GM19240 (cell line): ENCODE data around the gene BAHD1.

ENCODE experiments used
- DNase-seq: peaks from one replicate; pipeline ENCODE4 v3.0.0; 2011; ENCODE audit warnings: low spot score; ENCODE audit not compliant: insufficient read length

BAHD1 gene

DNA sequence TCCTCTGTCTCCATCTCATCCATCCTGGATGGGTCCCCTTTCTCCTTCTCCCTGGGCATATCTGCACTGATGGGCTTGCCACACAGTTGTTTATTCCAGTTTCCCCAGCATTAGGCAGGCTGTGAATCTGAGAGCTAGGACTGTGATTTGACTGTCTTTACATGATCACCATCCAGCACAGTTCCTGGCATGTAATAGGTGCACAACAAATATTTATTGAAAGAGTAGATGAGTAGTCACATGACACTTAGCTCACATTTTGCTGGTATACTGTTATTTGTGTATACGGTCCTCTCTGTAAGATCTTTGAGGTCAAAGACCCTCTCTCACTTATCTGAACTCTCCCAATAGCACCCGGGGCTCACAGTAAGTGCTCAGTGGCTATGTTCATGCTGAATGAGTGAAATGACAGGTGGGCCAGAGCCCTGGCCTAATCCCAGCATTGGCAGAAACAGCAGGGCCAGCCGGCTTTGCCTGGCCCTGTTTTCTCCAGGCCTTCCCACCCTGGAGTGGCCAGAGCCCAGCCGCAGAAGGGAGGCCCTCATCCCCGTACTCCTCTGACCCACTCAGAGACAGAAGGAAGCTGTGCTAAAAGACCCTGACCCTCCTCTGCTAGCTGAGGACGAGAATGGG lies 16.2 kb upstream of the BAHD1 start:
- DNase-seq: no peak

DNA sequence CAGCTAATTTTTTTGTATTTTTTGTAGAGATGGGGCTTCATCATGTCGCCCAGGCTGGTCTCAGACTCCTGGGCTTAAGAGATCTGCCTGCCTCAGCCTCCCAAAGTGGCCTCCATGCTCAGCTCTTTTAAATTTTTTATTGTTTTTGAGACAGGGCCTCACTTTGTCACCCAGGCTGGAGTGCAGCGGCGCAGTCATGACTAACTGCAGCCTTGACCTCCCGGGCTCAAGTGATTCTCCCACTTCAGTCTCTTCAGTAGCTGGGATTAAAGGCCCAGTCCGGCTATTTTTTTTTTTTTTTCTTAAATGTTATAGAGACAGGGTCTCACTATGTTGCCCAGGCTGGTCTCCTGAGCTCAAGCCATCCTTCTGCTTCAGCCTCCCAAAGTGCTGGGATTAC lies 15.1 kb upstream of the BAHD1 start:
- no peak for DNase-seq

DNA sequence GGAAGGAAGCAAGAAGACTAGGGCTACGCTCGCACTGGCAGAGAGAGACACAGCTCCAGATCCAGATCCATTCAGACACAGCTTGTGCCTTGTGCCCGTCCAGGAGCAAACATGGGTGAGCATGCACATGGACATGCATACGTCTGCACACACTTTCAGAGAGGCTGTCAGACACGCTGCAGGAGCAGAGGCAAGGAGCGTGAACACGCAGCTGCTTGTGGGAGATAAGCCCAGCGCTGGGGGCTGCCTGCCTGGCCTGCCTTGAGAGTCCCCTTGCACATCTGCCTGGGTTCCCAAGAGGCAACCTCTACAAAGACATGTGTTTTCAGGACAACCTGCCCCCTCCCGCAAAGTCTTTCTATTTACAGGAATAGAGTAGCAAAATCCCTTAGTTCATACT lies 13.6 kb upstream of the BAHD1 start:
- DNase-seq: no peak

DNA sequence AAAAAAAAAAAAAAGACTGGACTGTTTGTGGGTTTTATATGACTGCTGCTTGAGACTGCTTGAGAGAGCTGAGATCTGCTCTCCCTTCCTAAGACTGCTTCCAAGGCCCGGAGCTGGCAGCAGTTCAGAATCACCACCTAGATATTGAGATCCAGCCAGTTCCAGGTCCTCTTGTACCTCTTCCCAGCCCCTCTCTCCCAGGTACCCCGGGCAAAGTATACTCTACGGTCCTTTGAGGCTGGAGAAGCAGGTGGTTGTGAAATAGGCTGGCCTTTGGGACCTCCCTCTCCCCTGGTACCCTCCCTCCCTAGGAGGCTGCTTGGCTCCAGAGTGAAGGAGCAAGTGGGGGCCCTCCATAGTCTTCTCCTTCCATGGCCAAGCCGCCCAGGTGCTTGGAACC lies 12.6 kb upstream of the BAHD1 start:
- no peak for DNase-seq

DNA sequence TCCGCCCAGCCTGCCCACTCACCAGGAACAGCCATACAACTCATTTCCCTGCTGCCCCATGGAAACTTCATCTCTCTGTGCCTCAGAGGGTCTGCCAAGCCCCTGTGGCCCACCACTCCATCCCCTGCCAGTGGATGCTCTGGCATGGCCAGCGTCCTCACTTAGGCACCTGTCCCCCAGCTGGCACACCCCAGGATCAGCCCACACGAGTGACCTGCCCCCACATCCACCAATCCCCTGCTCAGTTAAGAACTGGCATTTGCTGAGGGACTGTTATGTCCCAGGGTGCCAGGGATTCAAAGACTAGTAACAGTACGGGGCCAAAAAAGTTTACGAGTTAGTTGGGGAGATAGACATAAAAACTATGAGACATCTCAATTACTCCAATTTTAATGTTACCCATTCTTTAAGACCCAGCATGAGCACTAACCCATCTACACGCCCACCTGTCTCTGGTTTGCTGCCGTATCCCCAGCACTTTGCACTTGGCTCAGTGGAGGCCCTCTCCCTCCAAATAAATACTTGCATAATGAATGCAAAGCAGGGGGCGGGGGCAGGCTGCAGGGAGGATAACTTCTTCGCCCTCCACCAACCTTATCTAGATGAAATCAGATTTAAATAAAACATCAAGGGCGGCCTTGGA lies 11.6 kb upstream of the BAHD1 start:
- no peak for DNase-seq

DNA sequence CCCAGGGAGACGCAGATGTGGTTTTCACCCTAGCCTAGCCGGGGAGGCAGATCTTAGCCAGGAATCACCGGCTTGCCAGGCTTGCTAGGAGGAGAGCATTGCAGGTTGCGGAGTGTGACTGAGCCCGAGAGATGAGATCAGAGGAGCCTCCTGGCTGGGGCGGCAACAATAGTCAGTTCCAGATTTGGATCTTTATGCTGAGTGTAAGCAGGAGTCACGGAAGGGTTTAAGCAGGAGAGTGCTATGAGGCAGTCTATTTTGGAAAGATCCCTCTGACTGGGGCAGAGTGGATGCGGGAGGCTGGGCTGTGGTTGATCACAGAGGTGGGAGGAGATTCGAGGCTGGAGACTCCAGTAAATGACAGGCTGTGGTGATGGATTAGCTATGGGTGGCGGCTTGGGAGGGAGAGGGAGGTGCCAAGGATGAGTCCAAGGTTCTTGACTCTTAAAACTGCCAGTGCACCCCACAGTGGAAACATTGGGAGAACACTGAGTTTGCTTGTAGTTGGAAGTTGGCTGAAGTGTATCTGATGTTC lies 10.4 kb upstream of the BAHD1 start:
- no peak for DNase-seq

DNA sequence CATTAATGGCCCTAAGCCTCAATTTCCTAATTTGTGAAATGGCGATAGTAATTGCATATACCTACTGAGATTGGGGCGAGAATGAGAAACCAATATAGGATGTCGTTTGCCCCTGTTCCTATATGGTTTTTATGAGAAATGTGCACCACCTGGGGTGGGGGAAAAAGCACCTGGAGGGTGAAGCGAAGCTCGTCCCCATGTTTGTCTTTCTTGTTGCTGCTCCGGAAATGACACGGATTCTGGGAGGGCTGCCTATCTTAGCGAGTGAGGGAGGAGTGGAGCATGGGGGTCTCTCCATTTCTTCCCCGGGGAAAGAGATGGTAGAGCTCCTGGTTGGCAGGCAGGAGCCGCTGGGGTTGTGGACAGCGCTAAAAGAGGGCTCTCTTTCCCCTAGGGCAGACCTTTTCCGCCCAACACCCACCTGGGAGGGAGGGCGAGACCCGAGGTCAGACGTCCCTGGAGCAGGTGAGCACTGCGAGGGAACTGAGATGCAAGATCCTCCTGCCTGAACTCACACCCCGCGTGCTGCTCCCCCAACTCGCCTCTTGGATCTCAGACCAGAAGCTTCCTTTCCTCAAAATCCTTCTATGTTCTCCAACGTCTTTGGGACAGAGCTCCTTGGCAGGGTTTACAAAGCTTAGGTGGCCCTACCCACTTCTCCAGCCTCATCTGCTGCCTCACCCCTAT lies 5.6 kb upstream of the BAHD1 start:
- DNase-seq: no peak

DNA sequence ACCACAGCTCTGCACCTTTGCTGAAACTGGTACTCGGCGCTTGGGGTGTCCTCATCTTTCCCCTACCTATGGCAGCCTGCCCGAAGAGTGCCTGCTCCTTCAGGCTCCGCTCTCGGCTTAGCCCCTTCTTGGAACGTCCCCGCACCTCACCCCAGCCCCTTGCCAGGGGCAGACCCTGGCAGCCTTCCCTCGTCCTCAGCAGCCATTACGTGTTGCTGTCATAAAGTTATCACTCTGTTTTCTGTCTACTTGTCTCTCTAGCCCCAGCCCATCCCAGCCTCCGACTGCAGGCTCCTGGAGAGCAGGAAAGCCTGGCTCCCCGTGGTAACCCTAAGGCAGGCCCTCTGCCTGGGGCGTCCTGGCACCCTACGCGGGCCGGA lies 5.1 kb upstream of the BAHD1 start:
- DNase-seq: no peak

DNA sequence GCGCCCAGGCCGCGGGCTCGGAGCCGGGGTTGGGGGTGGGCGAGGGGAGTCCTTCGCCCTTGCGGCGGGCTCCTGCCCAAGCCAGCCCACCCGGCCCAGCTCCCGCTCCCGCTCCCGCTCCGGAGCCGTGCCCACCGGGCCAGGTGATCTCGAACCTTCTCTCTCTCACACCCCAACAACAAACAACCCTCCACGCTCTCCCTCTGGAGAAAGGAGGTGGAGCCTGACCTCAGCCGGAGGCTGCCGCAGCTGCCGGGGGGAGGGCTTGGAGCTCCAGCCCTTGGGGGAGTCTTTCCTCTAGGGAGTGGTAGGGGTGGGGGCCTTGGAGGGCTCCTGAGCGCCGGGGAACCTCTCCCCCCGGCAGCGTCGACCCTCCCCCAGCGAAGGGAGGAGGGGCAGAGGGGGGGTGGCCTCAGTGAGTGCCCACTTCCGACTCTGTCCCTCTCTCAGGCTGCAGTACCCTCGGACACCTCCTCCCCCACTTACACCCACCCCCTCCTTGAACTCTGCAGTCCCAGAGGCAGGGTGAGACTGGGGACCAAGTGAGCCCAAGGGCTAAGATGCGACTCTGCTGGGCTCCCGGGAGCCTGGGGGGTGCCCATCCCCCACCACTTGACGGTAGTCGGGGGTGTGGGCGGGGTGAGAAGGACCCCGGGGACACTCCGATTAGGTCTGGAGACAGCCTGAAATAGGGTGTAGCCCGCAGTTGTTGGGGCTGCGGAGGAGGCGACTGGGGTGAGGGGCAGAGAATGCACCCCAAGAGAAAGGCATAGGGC lies 4.4 kb upstream of the BAHD1 start:
- DNase-seq: no peak

DNA sequence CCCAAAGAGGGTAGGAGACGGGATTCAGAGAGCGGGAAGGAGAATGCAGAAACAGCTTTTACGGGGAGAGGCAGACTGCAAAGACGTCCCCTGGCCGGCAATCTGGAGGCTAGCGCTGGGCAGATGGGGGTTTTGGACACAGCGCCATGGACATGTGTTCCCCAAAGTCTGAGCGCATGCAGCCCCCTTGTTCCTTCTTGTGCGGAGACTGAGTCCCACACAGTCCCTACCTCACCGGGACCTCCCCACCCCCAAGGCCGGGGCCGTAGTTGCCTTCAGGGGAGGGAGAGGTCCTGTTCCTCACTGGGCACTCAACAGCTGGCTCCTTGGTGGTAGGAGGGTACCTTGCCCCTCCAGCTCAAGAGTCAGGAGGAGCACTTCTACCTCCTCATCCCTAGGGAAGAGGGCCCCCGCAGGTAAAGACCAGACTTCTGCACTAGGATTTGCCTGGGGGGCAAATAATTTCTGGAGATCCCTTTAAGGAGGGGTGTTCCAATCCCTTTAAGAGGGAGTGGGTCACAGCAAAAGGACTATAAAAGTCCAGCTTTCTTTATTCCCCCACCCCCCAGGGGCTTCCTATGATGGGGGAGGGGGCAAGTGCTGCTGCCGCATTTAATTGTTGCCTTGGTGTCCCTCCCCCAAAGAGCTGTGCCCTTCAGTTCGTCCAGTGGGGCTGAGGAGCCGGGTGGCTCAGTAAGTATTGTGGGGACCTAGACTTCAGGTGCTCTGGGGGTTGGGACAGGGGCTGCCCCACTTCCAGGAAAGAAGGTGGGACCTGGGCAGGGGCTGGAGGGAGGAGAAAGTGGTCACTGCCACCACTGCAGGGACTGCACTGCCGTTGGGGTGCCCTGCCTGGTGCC lies 3.6 kb upstream of the BAHD1 start:
- DNase-seq: no peak

DNA sequence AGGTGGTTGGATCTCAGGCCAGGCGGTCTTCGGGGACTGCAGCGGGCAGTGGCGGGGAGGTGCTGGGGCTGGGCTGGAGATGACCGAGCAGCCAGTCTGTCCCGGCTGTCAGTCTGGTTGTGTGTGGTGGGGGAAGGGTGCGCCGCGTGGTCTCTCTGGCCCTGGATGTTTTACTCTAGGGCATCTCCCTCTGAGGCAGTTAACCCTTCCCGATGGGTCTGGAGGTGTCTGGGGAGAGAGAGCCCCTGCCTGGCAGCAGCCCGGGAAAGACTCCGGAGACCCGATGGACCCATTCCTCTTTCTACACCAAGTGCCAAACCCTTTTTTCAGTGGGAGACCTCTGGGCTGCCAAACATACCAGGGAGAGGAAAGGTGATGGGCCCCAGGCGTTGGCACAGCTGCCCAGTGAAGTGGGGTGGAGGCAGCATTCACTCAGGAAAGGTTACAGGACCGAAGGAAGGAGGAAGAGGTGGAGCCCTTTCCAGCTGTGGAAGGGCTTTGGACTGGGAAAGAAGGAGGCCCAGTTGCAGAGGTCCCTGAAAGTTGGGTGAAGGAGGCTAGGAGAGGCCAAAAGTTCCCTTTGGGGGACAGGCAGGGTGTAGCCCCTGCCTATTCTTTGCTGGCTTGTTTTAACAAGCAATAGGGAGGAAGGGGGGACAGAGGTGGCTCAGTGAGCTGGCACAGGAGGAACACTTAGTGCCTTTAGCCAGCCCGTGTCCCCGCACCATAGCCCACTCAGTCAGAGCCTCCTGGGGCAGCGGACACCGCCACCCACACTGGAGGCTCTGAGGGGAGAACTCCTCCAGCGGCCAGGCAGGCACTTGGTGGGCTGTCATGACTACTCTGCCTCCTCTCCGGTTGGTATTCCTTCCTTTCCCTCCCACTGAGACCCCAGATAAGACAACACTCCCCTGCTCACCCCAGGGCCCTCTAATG lies 2.7 kb upstream of the BAHD1 start:
- DNase-seq: no peak

DNA sequence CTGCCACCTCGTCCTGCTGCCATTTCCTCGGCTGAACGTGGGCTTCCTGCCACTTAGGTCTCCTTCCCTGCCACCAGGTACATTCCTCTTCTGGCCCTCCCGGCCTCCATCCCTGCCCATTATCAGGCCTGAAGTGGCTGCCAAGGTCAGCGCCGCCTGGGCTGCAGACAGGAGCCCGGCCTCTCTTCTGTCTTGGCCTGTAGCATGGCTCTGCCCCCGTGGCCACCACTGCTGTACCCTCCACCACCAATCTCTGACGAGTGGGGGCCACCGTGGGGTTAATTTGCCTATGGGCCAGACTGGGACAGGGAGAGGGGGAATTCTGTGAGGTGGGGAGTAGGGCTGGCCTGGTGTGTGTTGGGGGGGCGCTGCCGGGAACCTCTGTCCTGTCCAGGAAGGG lies 2.0 kb upstream of the BAHD1 start:
- no peak for DNase-seq

DNA sequence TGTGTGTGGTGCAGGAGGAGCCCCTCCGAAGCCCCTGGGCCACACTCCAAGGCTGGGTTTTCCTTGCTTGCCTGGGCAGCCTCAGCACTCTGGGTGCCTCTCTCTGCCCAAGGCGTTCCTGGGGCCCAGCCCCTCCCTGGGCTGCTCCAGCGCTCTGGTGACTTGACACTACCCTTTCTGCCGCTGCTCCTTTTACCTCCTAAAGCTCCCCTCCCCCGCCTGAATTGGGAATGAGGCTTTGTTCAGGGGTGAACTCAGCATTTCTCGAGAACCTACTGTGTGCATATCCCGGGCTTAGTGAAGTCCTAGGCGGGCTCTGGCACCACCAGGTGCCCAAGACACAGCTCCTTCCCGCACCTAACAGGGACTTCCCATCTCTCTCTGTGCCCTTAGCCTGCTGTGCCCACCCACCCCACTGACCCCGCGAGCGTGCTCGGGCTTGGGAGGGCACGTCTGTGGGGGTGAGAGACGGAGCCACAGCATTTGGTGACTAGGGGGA lies 1.2 kb upstream of the BAHD1 start:
- DNase-seq: no peak

DNA sequence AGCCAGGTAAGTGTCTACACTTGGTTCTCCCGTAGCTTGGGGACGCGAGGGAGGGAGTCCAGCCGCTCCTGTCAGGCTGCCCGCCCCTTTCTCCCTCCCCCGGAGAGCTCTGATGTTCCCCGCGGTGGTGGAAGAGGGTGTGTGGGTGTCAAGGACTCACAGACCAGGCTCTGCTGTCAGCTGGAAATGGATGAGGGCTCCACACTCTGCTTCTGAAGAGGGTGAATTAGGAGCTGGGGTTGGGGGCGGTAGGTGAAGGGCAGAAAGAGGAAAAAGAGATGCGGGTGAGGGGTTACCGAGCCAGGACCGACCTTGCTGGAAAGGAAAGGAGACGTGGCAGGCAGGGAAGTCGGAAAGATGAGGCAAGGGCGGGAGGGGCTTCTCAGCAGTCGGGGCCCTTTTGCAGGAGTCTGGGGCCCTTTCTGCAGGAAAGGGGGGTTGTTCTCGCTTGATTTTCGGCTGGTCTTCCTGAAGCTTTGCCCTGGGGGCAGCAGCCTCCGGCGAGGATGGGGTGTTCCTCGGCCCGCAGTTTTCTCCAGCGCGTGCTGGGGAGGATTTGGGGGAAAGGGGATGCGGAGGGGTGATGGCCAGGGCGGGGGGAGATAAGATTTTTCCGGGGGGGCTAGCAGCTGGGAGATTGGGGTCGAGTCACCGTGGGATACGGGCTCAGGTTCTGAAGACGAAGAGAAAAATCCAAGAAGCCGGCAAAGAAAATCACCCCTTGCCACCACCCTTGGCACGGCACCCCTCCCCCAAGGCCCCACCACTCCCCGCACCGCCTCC lies 602 bp upstream of the BAHD1 start:
- no peak for DNase-seq

DNA sequence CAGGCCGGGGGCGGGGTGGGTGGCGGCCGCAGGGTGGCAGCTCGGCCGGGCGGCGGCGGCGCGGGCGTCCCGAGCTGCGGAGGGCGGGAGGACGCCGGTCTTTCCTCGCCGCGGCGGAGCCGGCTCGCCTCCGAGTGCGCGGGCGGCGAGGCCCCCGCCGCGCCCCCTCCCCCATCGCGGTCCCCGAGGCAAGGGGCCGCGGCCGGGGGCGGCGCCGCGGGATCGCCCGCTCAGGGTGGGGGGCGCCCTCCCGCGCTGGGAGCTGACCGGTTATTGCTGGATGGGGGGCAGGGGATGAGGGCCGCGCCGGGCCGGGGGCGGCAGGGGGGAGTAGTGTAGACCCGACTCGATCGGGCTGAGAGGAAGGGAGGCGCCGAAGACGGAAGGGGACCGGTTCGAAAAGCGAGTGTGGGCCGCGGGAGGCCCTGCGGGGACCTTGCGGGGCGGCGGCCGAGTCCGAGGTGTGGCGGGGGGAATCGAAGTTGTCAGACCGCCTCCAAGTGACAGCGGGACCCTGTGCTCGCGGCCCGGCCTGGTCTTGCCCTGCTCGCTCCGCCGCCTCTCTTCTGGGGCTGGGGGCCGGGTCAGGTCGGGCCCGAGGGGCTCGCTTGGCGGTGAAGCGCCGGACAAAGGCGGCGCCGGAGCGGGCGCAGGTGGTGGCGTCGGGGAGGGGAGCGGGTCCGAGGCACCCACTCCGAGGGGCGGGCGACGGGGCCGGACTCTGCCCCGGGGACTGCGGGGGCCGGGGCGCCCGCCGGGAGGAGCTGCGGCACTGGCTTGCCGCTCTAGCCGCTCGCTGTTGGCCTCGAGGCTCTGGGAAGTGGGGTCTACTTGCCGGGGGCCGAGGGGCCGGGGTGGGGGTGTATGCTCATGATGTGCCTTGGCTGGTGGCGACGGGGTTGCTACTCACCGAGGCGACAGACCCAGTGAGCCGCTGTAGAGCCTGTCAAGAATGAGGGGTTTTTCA lies 1.1 kb downstream of the BAHD1 start:
- no peak for DNase-seq

DNA sequence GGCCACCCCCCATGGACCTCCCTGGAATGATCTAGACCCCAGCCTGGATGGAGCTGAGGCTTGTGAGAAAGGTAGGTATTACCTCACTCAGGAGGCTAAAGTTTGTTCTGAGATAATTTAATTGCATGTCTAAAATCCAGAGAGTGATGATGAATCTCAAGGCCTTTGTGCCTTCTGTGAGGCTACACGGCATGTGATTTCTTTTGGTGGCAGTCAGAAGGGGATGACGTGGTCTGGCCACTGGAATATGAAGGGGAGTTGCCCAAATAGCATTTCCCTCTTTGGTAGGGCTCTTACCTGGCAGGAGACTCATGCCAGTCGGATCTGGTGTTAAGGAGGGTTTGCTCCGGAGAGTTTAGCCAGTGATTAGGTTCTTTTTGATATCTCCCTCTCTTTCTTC lies 2.5 kb downstream of the BAHD1 start:
- no peak for DNase-seq

DNA sequence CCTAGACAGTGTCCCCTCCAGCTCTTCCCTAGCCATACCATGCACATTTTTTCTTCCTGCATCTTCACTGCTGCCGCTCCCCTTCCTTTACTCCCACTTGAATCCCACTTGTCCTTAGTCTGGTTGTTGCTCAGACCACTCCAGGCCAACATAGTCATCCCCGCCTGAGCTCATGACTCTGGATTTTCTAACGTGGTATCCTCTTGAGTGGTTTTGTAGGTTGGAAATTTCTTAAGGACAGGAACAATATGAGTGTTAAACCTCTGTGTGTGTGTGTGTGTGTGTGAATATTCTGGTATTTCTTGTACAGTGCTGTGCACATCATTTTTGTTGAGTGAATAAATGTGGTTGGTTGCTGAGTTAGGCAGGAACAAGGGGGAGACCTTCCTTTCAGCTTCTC lies 3.1 kb downstream of the BAHD1 start:
- DNase-seq: no peak

DNA sequence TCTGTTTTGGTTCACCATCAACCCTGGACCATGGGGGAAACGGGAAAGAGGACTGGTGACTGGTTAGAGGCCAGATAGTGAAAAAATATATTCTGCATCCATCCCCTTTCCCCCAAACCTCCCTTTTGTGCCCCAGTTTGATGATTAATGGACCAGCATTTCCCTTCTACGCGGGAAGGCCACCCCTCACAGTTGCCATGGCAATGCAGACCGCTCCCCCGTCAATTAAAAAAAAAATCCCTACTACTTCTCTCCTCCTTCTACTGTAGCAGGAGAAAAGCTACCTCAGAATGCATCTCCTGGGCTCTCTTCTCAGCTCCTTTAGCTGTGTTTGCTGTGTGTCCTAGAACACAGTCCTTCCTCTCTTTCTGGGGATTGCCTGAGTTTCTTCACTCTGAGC lies 4.0 kb downstream of the BAHD1 start:
- no peak for DNase-seq
